ENCODE data around the gene BLM. TPM values are rescaled to one million over a fixed set of nuclear protein-coding genes. Genes with fewer than 3 reads are reported as not detected.
"Not testable (repeated sequence)": the region's sequence is repeated elsewhere in the genome, so short reads cannot be mapped to it uniquely, and the experiment has no call there.

Gene BLM
- total RNA-seq, 6 experiments from 2014 or later: 2.8 to 7.7 (median 6.1) TPM

- no peaks in the 10 kb centered on the region for H3K36me3 Mint-ChIP-seq (ENCODE audit: low read depth)
- no peak overlapping the region for H3K4me3 Mint-ChIP-seq
- H3K9me3 Mint-ChIP-seq: 0 out of 2 replicates have a peak, but pooled peaks cover 6% of the 10 kb centered on the region
- H3K27me3 Mint-ChIP-seq (ENCODE audit: insufficient read depth): peaks cover 20% of the 10 kb centered on the region; the same call in 1 of the 2 replicates
- no peaks in the 10 kb centered on the region for H3K4me1 Mint-ChIP-seq (ENCODE audit: low read depth)
- TF ChIP-seq, protein P1, sequence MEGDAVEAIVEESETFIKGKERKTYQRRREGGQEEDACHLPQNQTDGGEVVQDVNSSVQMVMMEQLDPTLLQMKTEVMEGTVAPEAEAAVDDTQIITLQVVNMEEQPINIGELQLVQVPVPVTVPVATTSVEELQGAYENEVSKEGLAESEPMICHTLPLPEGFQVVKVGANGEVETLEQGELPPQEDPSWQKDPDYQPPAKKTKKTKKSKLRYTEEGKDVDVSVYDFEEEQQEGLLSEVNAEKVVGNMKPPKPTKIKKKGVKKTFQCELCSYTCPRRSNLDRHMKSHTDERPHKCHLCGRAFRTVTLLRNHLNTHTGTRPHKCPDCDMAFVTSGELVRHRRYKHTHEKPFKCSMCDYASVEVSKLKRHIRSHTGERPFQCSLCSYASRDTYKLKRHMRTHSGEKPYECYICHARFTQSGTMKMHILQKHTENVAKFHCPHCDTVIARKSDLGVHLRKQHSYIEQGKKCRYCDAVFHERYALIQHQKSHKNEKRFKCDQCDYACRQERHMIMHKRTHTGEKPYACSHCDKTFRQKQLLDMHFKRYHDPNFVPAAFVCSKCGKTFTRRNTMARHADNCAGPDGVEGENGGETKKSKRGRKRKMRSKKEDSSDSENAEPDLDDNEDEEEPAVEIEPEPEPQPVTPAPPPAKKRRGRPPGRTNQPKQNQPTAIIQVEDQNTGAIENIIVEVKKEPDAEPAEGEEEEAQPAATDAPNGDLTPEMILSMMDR (IDR thresholded peaks at IDR 0.05): no peak
- no peak overlapping the region for H3K27ac Mint-ChIP-seq
- no peak for DNase-seq
Observed at GRCh38 chr15:90822204-90822955, 105.2 kb downstream of the BLM start.

- peaks cover 18% of the 10 kb centered on the region; the same call in 1 of the 2 replicates for H3K27me3 Mint-ChIP-seq (ENCODE audit: insufficient read depth)
- no peak for DNase-seq
- H3K4me3 Mint-ChIP-seq: no peak overlapping the region
- 0 out of 2 replicates have a peak, but pooled peaks cover 6% of the 10 kb centered on the region for H3K9me3 Mint-ChIP-seq
- no peaks in the 10 kb centered on the region for H3K36me3 Mint-ChIP-seq (ENCODE audit: low read depth)
- H3K4me1 Mint-ChIP-seq (ENCODE audit: low read depth): no peaks in the 10 kb centered on the region
- H3K27ac Mint-ChIP-seq: no peak overlapping the region
- TF ChIP-seq, protein P1 (IDR thresholded peaks at IDR 0.05): no peak
Observed at GRCh38 chr15:90823455-90823974, 106.4 kb downstream of the BLM start.

DNA sequence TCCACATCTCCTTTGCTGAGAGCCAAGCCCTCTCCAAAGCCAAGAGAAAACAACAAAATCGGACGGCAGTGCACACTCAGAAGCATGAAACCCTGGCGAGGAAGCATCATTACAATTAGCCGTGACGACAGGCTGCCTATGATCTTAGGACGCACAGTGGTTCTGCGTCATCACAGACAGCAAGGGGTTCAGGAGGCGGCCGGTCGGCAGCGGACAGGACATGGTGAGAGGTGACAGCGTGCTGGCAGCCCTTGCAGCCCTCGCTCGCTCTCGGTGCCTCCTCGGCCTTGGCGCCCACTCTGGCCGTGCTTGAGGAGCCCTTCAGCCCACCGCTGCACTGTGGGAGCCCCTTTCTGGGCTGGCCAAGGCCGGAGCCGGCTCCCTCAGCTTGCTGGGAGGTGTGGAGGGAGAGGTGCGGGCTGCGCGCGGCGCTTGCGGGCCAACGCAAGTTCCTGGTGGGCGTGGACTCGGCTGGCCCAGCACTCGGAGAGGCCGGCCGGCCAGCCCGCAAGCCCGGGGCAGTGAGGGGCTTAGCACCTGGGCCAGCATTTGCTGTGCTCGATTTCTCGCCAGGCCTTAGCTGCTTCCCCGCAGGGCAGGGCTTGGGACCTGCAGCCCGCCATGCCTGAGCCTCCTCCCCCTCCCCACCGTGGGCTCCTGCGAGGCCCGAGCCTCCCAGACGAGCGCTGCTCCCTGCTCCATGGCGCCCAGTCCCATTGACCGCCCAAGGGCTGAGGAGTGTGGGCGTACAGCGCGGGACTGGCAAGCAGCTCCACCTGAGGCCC is 108.2 kb downstream of the BLM start:
- not testable (repeated sequence) for H3K36me3 Mint-ChIP-seq (ENCODE audit: low read depth); H3K4me3 Mint-ChIP-seq; H3K9me3 Mint-ChIP-seq; DNase-seq; H3K27ac Mint-ChIP-seq; H3K4me1 Mint-ChIP-seq (ENCODE audit: low read depth)
- peaks cover 16% of the 10 kb centered on the region; the same call in 1 of the 2 replicates for H3K27me3 Mint-ChIP-seq (ENCODE audit: insufficient read depth)

GRCh38 chr15:90826206-90826885 is 109.2 kb downstream of the BLM start:
- H3K36me3 Mint-ChIP-seq (ENCODE audit: low read depth); H3K4me3 Mint-ChIP-seq; DNase-seq; H3K9me3 Mint-ChIP-seq; H3K4me1 Mint-ChIP-seq (ENCODE audit: low read depth); H3K27ac Mint-ChIP-seq: not testable (repeated sequence)
- H3K27me3 Mint-ChIP-seq (ENCODE audit: insufficient read depth): peaks cover 12% of the 10 kb centered on the region; the same call in 1 of the 2 replicates

DNA sequence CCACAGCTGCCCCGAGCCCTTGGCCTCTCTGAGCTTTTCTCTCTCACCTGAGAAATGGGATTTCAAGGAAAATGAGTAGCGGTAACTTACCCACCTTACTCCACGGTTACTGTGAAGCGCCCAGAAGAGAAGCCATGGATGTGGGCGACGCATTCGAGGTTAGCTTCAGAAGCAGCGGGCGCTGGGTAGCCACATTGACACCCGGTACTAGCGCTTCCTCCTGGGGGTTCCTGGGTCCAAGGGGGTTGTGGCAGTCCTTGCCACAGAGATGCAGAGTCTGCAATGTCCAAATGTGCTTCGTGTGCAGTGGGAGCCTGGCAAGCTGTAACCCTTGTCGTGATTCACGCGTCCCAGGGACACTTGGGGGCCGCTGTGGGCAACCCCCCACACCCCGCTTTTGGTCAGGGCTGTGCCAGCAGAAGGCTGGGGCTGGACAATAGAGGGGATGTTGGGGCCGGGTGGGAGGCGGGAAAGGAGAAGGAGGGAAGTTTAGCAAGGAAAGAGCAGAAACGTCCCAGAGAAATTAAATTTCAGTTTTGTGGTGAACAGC is 109.8 kb downstream of the BLM start:
- Mint-ChIP-seq H3K4me3 (no peak overlapping the region), H3K36me3 (ENCODE audit: low read depth) (no peaks in the 10 kb centered on the region), H3K27ac (no peak overlapping the region), H3K9me3 (0 out of 2 replicates have a peak, but pooled peaks cover 6% of the 10 kb centered on the region), H3K4me1 (ENCODE audit: low read depth) (no peaks in the 10 kb centered on the region), H3K27me3 (ENCODE audit: insufficient read depth) (peaks cover 12% of the 10 kb centered on the region; the same call in 1 of the 2 replicates)
- DNase-seq: no peak
- TF ChIP-seq, protein P1 (IDR thresholded peaks at IDR 0.05): no peak

DNA sequence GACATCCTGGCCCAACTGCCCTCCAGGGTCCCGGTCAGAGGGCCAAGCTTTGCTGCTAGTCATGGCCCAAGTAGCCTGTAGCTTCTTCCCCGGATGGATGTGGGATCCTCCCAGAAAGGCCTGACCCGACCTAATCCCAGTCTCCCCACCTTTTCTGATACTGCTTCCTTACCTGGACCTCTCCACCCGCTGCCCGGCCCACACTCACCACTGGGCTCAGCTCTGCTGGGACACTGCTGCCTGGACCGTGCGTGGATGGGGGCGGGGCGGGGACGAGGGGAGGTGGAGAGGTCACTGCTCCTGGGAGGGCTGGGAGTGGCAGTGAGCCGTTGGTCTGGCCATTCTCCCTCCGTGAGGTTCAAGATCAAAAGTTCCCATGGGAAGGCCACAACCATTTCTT is 111.0 kb downstream of the BLM start:
- Mint-ChIP-seq H3K27me3 (ENCODE audit: insufficient read depth) (peaks cover 12% of the 10 kb centered on the region; the same call in 1 of the 2 replicates), H3K36me3 (ENCODE audit: low read depth) (no peaks in the 10 kb centered on the region), H3K9me3 (0 out of 2 replicates have a peak, but pooled peaks cover 6% of the 10 kb centered on the region), H3K27ac (no peak overlapping the region), H3K4me1 (ENCODE audit: low read depth) (no peaks in the 10 kb centered on the region), H3K4me3 (no peak overlapping the region)
- TF ChIP-seq, protein P1 (IDR thresholded peaks at IDR 0.05): no peak
- DNase-seq: no peak
